GM19328 (cell line): Measurements from ENCODE around the gene SPOPL.
"Not testable (repeated sequence)": the region's sequence is repeated elsewhere in the genome, so short reads cannot be mapped to it uniquely, and the experiment has no call there.

ENCODE experiments used
- ATAC-seq: cut with Tn5 transposase; IDR thresholded peaks from one replicate; pipeline ENCODE4 v1.9.1; 2021; ENCODE audit warnings: mild to moderate bottlenecking, moderate library complexity; ENCODE audit not compliant: unreplicated experiment

SPOPL gene

GRCh38 chr2:138522556-138522955 lies 21.0 kb downstream of the SPOPL start:
- peak; percentile 69 for ATAC-seq

- ATAC-seq, result peak; percentile 33
Measured at GRCh38 chr2:138523018-138523672, 21.6 kb downstream of the SPOPL start.

GRCh38 chr2:138523673-138524042 lies 22.1 kb downstream of the SPOPL start:
- ATAC-seq, result not testable (repeated sequence)

- ATAC-seq, result not testable (repeated sequence)
Measured at GRCh38 chr2:138524353-138524752, 22.8 kb downstream of the SPOPL start.

GRCh38 chr2:138531913-138532312 lies 30.3 kb downstream of the SPOPL start:
- no peak for ATAC-seq

- ATAC-seq, result no peak
Measured at GRCh38 chr2:138534791-138535190, 33.2 kb downstream of the SPOPL start.

- ATAC-seq, result peak; percentile 69
Measured at GRCh38 chr2:138536302-138536701, 34.7 kb downstream of the SPOPL start.

- ATAC-seq, result no peak
Measured at GRCh38 chr2:138536740-138537139, 35.2 kb downstream of the SPOPL start.

GRCh38 chr2:138537170-138537915 lies 35.8 kb downstream of the SPOPL start:
- ATAC-seq, result no peak

- not testable (repeated sequence) for ATAC-seq
Measured at GRCh38 chr2:138544206-138544605, 42.6 kb downstream of the SPOPL start.

- no peak for ATAC-seq
Measured at GRCh38 chr2:138548796-138549195, 47.2 kb downstream of the SPOPL start.

GRCh38 chr2:138550172-138550571 lies 48.6 kb downstream of the SPOPL start:
- no peak for ATAC-seq

GRCh38 chr2:138550670-138551287 lies 49.2 kb downstream of the SPOPL start:
- no peak for ATAC-seq

- no peak for ATAC-seq
Measured at GRCh38 chr2:138554123-138554522, 52.6 kb downstream of the SPOPL start.

- ATAC-seq, result no peak
Measured at GRCh38 chr2:138559641-138560040, 58.1 kb downstream of the SPOPL start.

- ATAC-seq, result no peak
Measured at GRCh38 chr2:138564586-138565229, 63.1 kb downstream of the SPOPL start.

- no peak for ATAC-seq
Measured at GRCh38 chr2:138565230-138565598, 63.6 kb downstream of the SPOPL start.

GRCh38 chr2:138572318-138572717 lies 70.7 kb downstream of the SPOPL start:
- no peak for ATAC-seq

- no peak for ATAC-seq
Measured at GRCh38 chr2:138577066-138577465, 75.5 kb downstream of the SPOPL start.

GRCh38 chr2:138579556-138579955 lies 78.0 kb downstream of the SPOPL start:
- ATAC-seq, result no peak

- ATAC-seq, result no peak
Measured at GRCh38 chr2:138581909-138582308, 80.3 kb downstream of the SPOPL start.

- ATAC-seq, result no peak
Measured at GRCh38 chr2:138589663-138590062, 88.1 kb downstream of the SPOPL start.
